Astrocyte (in vitro differentiated cells and primary cell): ENCODE results near the gene EEF1AKMT3. TPM values are rescaled to one million over a fixed set of nuclear protein-coding genes. Genes with fewer than 3 reads are reported as not detected.

ENCODE experiments used
- DNase-seq: peaks from one replicate; pipeline ENCODE4 v3.0.0-alpha.2; 2010; ENCODE audit warnings: low read depth
- FAIRE-seq: peaks from 2 replicates; lab custom pipeline; 2011; peaks lifted over from hg19 to GRCh38; lab: Jason Lieb, UNC
- H2AFZ ChIP-seq: 2 replicates; pipeline ENCODE4 v1.6.0; 2012; ENCODE audit warnings: low read depth, low read length, inconsistent platforms
- H3K27ac ChIP-seq: 2 replicates; pipeline ENCODE4 v1.5.1; 2011; ENCODE audit warnings: low read depth, low read length, inconsistent platforms
- H3K27me3 ChIP-seq: 2 replicates; pipeline ENCODE4 v1.6.0; 2011; ENCODE audit warnings: low read length, inconsistent platforms; ENCODE audit not compliant: insufficient read depth
- H3K36me3 ChIP-seq: 2 replicates; pipeline ENCODE4 v1.5.1; 2011; ENCODE audit warnings: low read length, inconsistent platforms; ENCODE audit not compliant: insufficient read depth
- H3K4me1 ChIP-seq: 2 replicates; pipeline ENCODE4 v1.5.1; 2011; ENCODE audit warnings: low read length, inconsistent platforms; ENCODE audit not compliant: insufficient read depth
- H3K4me2 ChIP-seq: 2 replicates; pipeline ENCODE4 v1.6.0; 2012; ENCODE audit warnings: low read length, inconsistent platforms
- H3K4me3 ChIP-seq: 2 replicates; pipeline ENCODE4 v1.5.1; 2011; ENCODE audit warnings: low read depth, mild to moderate bottlenecking, low read length, inconsistent platforms; ENCODE audit not compliant: insufficient read depth
- H3K79me2 ChIP-seq: 2 replicates; pipeline ENCODE4 v1.6.0; 2012; ENCODE audit warnings: mild to moderate bottlenecking, low read length, inconsistent platforms; ENCODE audit not compliant: insufficient read depth
- H3K9ac ChIP-seq: 2 replicates; pipeline ENCODE4 v1.6.0; 2012; ENCODE audit warnings: mild to moderate bottlenecking, low read length, inconsistent platforms
- H3K9me3 ChIP-seq: 2 replicates; pipeline ENCODE4 v1.5.1; 2012; ENCODE audit warnings: low read depth, mild to moderate bottlenecking, low read length, inconsistent platforms; ENCODE audit not compliant: insufficient read depth
- H4K20me1 ChIP-seq: 2 replicates; pipeline ENCODE4 v1.6.0; 2012; ENCODE audit warnings: low read length, inconsistent platforms; ENCODE audit not compliant: insufficient read depth
- H3K27ac Mint-ChIP-seq: one replicate; pipeline ENCODE4 v1.8.0; 2021; ENCODE audit warnings: mild to moderate bottlenecking, mixed read lengths; ENCODE audit not compliant: unreplicated experiment
- H3K27me3 Mint-ChIP-seq: one replicate; pipeline ENCODE4 v1.8.0; 2021; ENCODE audit warnings: low read depth, mixed read lengths; ENCODE audit not compliant: unreplicated experiment
- H3K36me3 Mint-ChIP-seq: one replicate; pipeline ENCODE4 v1.8.0; 2021; ENCODE audit warnings: low read depth, mixed read lengths; ENCODE audit not compliant: unreplicated experiment
- H3K4me1 Mint-ChIP-seq: one replicate; pipeline ENCODE4 v1.8.0; 2021; ENCODE audit warnings: low read depth, mixed read lengths; ENCODE audit not compliant: unreplicated experiment
- H3K4me3 Mint-ChIP-seq: one replicate; pipeline ENCODE4 v1.8.0; 2021; ENCODE audit warnings: mild to moderate bottlenecking, moderate library complexity, mixed read lengths; ENCODE audit not compliant: unreplicated experiment
- H3K9me3 Mint-ChIP-seq: one replicate; pipeline ENCODE4 v1.8.0; 2021; ENCODE audit warnings: mild to moderate bottlenecking, mixed read lengths; ENCODE audit not compliant: unreplicated experiment
- CTCF ChIP-seq: IDR thresholded peaks from 2 replicates; pipeline ENCODE4 v1.5.1; 2011; ENCODE audit warnings: low read depth, mild to moderate bottlenecking, inconsistent platforms, low read length, moderate library complexity; ENCODE audit not compliant: insufficient read depth
- EZH2 ChIP-seq: IDR thresholded peaks from 2 replicates; pipeline ENCODE4 v1.6.1; 2012; ENCODE audit warnings: mild to moderate bottlenecking, low read length, inconsistent platforms; ENCODE audit not compliant: insufficient read depth
- total RNA-seq: library from RNA; stranded (reverse); gene quantifications from 2 replicates; pipeline ENCODE4 v1.2.1, GENCODE V29; 2021

Gene EEF1AKMT3
- total RNA-seq, 1 donor from 2014 or later: 8.1 TPM

GRCh38 chr12:57755454-57756372 lies 16.7 kb upstream of the EEF1AKMT3 start:
- Mint-ChIP-seq H3K4me3 (peak overlapping the region; percentile 76), H3K9me3 (no peaks in the 10 kb centered on the region), H3K4me1 (peaks cover 23% of the 10 kb centered on the region), H3K36me3 (peaks cover 17% of the 10 kb centered on the region), H3K27ac (peak overlapping the region; percentile 20), H3K27me3 (peaks cover 4% of the 10 kb centered on the region)
- Histone ChIP-seq H3K4me1 (peaks cover 18% of the 10 kb centered on the region), H4K20me1 (peaks cover 21% of the 10 kb centered on the region), H3K9me3 (no peaks in the 10 kb centered on the region), H3K9ac (peak overlapping the region; percentile 41), H2AFZ (no peak overlapping the region), H3K4me2 (peak overlapping the region; percentile 82), H3K27ac (no peak overlapping the region), H3K79me2 (peaks cover 15% of the 10 kb centered on the region), H3K36me3 (peaks cover 3% of the 10 kb centered on the region), H3K27me3 (peaks cover 11% of the 10 kb centered on the region), H3K4me3 (peak overlapping the region; percentile 45)
- TF ChIP-seq EZH2: peak; percentile 92
- no peak for TF ChIP-seq CTCF
- DNase-seq (no peak), FAIRE-seq (no peak)

- H3K4me3 Mint-ChIP-seq: peak overlapping the region; percentile 76
- no peaks in the 10 kb centered on the region for H3K9me3 ChIP-seq
- H3K4me1 Mint-ChIP-seq: peaks cover 19% of the 10 kb centered on the region
- H3K27me3 Mint-ChIP-seq: peaks cover 4% of the 10 kb centered on the region
- FAIRE-seq (no peak), DNase-seq (no peak)
- peaks cover 11% of the 10 kb centered on the region for H3K27me3 ChIP-seq
- H3K4me3 ChIP-seq: no peak overlapping the region
- H3K27ac ChIP-seq: no peak overlapping the region
- H3K79me2 ChIP-seq: peaks cover 5% of the 10 kb centered on the region
- H3K9me3 Mint-ChIP-seq: no peaks in the 10 kb centered on the region
- H3K36me3 Mint-ChIP-seq: peaks cover 16% of the 10 kb centered on the region
- peaks cover 9% of the 10 kb centered on the region for H3K4me1 ChIP-seq
- TF ChIP-seq CTCF (peak; percentile 39), EZH2 (no peak)
- no peak overlapping the region for H2AFZ ChIP-seq
- peak overlapping the region; percentile 20 for H3K27ac Mint-ChIP-seq
- H4K20me1 ChIP-seq: peaks cover 13% of the 10 kb centered on the region
- peak overlapping the region; percentile 82 for H3K4me2 ChIP-seq
- no peaks in the 10 kb centered on the region for H3K36me3 ChIP-seq
- no peak overlapping the region for H3K9ac ChIP-seq
These were observed 15.7 kb upstream of the EEF1AKMT3 start for GRCh38 chr12:57756406-57757341.
